Caco-2 (cell line): ENCODE data around the gene UMAD1. TPM values are rescaled to one million over a fixed set of nuclear protein-coding genes. Genes with fewer than 3 reads are reported as not detected.

Experiments
- BruUV-seq: library from RNA; stranded (reverse); fragments of 400-500 nt; replicated peaks from 2 replicates; lab custom pipeline; 2021; lab: Mats Ljungman, UMichigan
- CTCF ChIA-PET: fragments of 300-600 bp; sonication (Branson Sonifier 250); formaldehyde crosslinking; loops from one replicate; lab custom pipeline; 2022; ENCODE audit warnings: antibody characterized with exemption; lab: Charles Lee
- POLR2A ChIA-PET: fragments of 300-600 bp; sonication (Branson Sonifier 250); formaldehyde crosslinking; loops from one replicate; lab custom pipeline; 2022; ENCODE audit warnings: antibody characterized with exemption; lab: Charles Lee
- DNase-seq, 2 experiments: peaks; one replicate each; pipeline versions ENCODE4 v3.0.0 to v3.0.0-alpha.2; 2020 to 2022
- H3K27me3 ChIP-seq: replicated peaks from 2 replicates; pipeline ENCODE4 v1.6.0; 2011; ENCODE audit warnings: low read length; ENCODE audit not compliant: control insufficient read depth, insufficient read depth
- H3K36me3 ChIP-seq: 2 replicates; pipeline ENCODE4 v1.5.1; 2011; ENCODE audit warnings: low read length; ENCODE audit not compliant: control insufficient read depth, insufficient read depth
- H3K4me1 ChIP-seq: fragments of 250-450 bp; sonication (Bioruptor Pico); 2 replicates; pipeline ENCODE4 v1.5.1; 2020; ENCODE audit warnings: mild to moderate bottlenecking
- H3K4me3 ChIP-seq: 2 replicates; pipeline ENCODE4 v1.5.1; 2011; ENCODE audit warnings: low read depth, mild to moderate bottlenecking, control low read depth, low read length
- H3K9me3 ChIP-seq: fragments of 250-450 bp; sonication (Bioruptor Pico); 2 replicates; pipeline ENCODE4 v1.5.1; 2020; ENCODE audit warnings: mild to moderate bottlenecking, moderate library complexity
- H3K27ac Mint-ChIP-seq: one replicate; pipeline ENCODE4 v1.8.0; 2022; ENCODE audit warnings: mixed read lengths; ENCODE audit not compliant: unreplicated experiment
- H3K27me3 Mint-ChIP-seq: one replicate; pipeline ENCODE4 v1.8.0; 2022; ENCODE audit warnings: mixed read lengths; ENCODE audit not compliant: insufficient read depth, unreplicated experiment
- H3K36me3 Mint-ChIP-seq: one replicate; pipeline ENCODE4 v1.8.0; 2022; ENCODE audit warnings: mild to moderate bottlenecking, mixed read lengths; ENCODE audit not compliant: insufficient read depth, unreplicated experiment
- H3K4me1 Mint-ChIP-seq: one replicate; pipeline ENCODE4 v1.8.0; 2022; ENCODE audit warnings: low read depth, mixed read lengths; ENCODE audit not compliant: unreplicated experiment
- H3K4me3 Mint-ChIP-seq: one replicate; pipeline ENCODE4 v1.8.0; 2022; ENCODE audit warnings: mild to moderate bottlenecking, moderate library complexity, mixed read lengths; ENCODE audit not compliant: unreplicated experiment
- H3K9me3 Mint-ChIP-seq: one replicate; pipeline ENCODE4 v1.8.0; 2022; ENCODE audit warnings: mixed read lengths; ENCODE audit not compliant: unreplicated experiment
- intact Hi-C: fragments of 100-400 bp; cut with micrococcal nuclease; formaldehyde crosslinking; loops from one replicate; pipeline ENCODE4 v1.10.0; 2022; ENCODE audit not compliant: unreplicated experiment
- total RNA-seq: library from RNA; stranded (reverse); gene quantifications from 2 replicates; pipeline ENCODE4 v1.2.3, GENCODE V29; 2022
- TF ChIP-seq, protein P1 (sequence below), 2 experiments: fragments of 200-600 bp in 1 of 2; IDR thresholded peaks; 1 replicate in 1 of 2; 2 replicates in 1 of 2; pipeline versions ENCODE4 v1.5.1 to v1.8.0; 2011 to 2022; ENCODE audit warnings: antibody characterized with exemption in 1 of 2, control low read depth in 1 of 2, inconsistent platforms in 1 of 2, low read depth in 1 of 2, low read length in 1 of 2, mild to moderate bottlenecking in 1 of 2, moderate library complexity in 1 of 2; ENCODE audit not compliant: insufficient read depth in 1 of 2, severe bottlenecking in 1 of 2, unreplicated experiment in 1 of 2

The UMAD1 gene
- total RNA-seq, 1 experiment from 2014 or later, result 20.0 TPM

DNA sequence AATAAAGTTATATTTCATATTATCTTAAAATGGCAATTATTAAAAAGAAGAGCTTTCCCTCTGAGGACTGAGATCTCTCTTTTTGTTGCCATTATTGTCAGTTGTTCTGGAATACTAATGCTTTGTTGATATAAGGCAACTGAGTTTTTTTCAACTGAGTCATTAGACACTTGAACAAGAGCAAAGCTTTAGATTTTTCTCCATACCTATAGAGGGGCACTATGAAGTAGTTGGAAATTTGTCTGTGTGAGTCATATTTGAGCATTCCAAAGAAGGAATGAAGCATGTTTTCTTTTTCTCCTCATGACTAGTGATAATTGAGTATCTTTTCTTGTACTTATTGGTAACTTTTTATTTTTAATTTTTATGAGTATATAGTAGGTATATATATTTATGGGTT lies 53.3 kb downstream of the UMAD1 start:
- peaks cover 8% of the 10 kb centered on the region for H3K9me3 Mint-ChIP-seq

GRCh38 chr7:7694542-7694941 lies 54.0 kb downstream of the UMAD1 start:
- TF ChIP-seq, protein P1, sequence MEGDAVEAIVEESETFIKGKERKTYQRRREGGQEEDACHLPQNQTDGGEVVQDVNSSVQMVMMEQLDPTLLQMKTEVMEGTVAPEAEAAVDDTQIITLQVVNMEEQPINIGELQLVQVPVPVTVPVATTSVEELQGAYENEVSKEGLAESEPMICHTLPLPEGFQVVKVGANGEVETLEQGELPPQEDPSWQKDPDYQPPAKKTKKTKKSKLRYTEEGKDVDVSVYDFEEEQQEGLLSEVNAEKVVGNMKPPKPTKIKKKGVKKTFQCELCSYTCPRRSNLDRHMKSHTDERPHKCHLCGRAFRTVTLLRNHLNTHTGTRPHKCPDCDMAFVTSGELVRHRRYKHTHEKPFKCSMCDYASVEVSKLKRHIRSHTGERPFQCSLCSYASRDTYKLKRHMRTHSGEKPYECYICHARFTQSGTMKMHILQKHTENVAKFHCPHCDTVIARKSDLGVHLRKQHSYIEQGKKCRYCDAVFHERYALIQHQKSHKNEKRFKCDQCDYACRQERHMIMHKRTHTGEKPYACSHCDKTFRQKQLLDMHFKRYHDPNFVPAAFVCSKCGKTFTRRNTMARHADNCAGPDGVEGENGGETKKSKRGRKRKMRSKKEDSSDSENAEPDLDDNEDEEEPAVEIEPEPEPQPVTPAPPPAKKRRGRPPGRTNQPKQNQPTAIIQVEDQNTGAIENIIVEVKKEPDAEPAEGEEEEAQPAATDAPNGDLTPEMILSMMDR (IDR thresholded peaks at IDR 0.05; ENCODE audit: insufficient read depth in 1 of 2, low read depth in 1 of 2, low read length in 1 of 2, severe bottlenecking in 1 of 2, unreplicated experiment in 1 of 2), result no peak
- no peak overlapping the region for H3K27ac Mint-ChIP-seq
- H3K4me1 Mint-ChIP-seq, result no peaks in the 10 kb centered on the region
- ChIA-PET POLR2A (no interaction called here), CTCF (no interaction called here)
- Histone ChIP-seq H3K27me3 (no peaks in the 10 kb centered on the region), H3K4me3 (no peak overlapping the region), H3K9me3 (no peaks in the 10 kb centered on the region), H3K36me3 (no peaks in the 10 kb centered on the region), H3K4me1 (peaks cover 9% of the 10 kb centered on the region; the same call in 1 of the 2 replicates)
- BruUV-seq, result no TSS peak
- no peaks in the 10 kb centered on the region for H3K27me3 Mint-ChIP-seq
- intact Hi-C loops, result no loop called here
- no peaks in the 10 kb centered on the region for H3K36me3 Mint-ChIP-seq
- no peak for DNase-seq
- H3K4me3 Mint-ChIP-seq, result no peak overlapping the region
- H3K9me3 Mint-ChIP-seq, result peaks cover 8% of the 10 kb centered on the region

More for the DNA sequence above, 53.3 kb downstream of the UMAD1 start:
- H3K4me1 ChIP-seq, result peaks cover 9% of the 10 kb centered on the region; the same call in 1 of the 2 replicates
- intact Hi-C loops, result no loop called here
- H3K4me3 ChIP-seq, result no peak overlapping the region
- H3K36me3 Mint-ChIP-seq, result no peaks in the 10 kb centered on the region
- H3K27ac Mint-ChIP-seq, result no peak overlapping the region
- no TSS peak for BruUV-seq
- no peak overlapping the region for H3K4me3 Mint-ChIP-seq
- DNase-seq, result peak in 1 of 2 experiments; percentile 6
- ChIA-PET POLR2A (no interaction called here), CTCF (no interaction called here)
- no peaks in the 10 kb centered on the region for H3K36me3 ChIP-seq
- H3K4me1 Mint-ChIP-seq, result no peaks in the 10 kb centered on the region
- H3K27me3 Mint-ChIP-seq, result no peaks in the 10 kb centered on the region
- no peaks in the 10 kb centered on the region for H3K27me3 ChIP-seq
- no peaks in the 10 kb centered on the region for H3K9me3 ChIP-seq
- TF ChIP-seq, protein P1 (IDR thresholded peaks at IDR 0.05; ENCODE audit: insufficient read depth in 1 of 2, low read depth in 1 of 2, low read length in 1 of 2, severe bottlenecking in 1 of 2, unreplicated experiment in 1 of 2), result no peak

- no peaks in the 10 kb centered on the region for H3K27me3 ChIP-seq
- ChIA-PET POLR2A (no interaction called here), CTCF (no interaction called here)
- BruUV-seq, result no TSS peak
- TF ChIP-seq, protein P1 (IDR thresholded peaks at IDR 0.05; ENCODE audit: insufficient read depth in 1 of 2, low read depth in 1 of 2, low read length in 1 of 2, severe bottlenecking in 1 of 2, unreplicated experiment in 1 of 2), result no peak
- Mint-ChIP-seq H3K27ac (no peak overlapping the region), H3K36me3 (no peaks in the 10 kb centered on the region), H3K4me1 (no peaks in the 10 kb centered on the region), H3K4me3 (no peak overlapping the region), H3K27me3 (no peaks in the 10 kb centered on the region), H3K9me3 (peaks cover 8% of the 10 kb centered on the region)
- peaks cover 9% of the 10 kb centered on the region; the same call in 1 of the 2 replicates for H3K4me1 ChIP-seq
- no peaks in the 10 kb centered on the region for H3K36me3 ChIP-seq
- DNase-seq, result no peak
- H3K9me3 ChIP-seq, result no peaks in the 10 kb centered on the region
- intact Hi-C loops, result no loop called here
- H3K4me3 ChIP-seq, result no peak overlapping the region
Measured at GRCh38 chr7:7695111-7695817, 54.7 kb downstream of the UMAD1 start.
